Activated T-cell treated with anti-CD3 and anti-CD28 coated beads, Interleukin-2, amount 50 U/mL, for 48 hours (primary cell): ENCODE results near the gene UMODL1.

Experiments used
- DNase-seq, 2 experiments: peaks; one replicate each; pipeline ENCODE4 v3.0.0-alpha.2; 2020

UMODL1 gene, protein sequence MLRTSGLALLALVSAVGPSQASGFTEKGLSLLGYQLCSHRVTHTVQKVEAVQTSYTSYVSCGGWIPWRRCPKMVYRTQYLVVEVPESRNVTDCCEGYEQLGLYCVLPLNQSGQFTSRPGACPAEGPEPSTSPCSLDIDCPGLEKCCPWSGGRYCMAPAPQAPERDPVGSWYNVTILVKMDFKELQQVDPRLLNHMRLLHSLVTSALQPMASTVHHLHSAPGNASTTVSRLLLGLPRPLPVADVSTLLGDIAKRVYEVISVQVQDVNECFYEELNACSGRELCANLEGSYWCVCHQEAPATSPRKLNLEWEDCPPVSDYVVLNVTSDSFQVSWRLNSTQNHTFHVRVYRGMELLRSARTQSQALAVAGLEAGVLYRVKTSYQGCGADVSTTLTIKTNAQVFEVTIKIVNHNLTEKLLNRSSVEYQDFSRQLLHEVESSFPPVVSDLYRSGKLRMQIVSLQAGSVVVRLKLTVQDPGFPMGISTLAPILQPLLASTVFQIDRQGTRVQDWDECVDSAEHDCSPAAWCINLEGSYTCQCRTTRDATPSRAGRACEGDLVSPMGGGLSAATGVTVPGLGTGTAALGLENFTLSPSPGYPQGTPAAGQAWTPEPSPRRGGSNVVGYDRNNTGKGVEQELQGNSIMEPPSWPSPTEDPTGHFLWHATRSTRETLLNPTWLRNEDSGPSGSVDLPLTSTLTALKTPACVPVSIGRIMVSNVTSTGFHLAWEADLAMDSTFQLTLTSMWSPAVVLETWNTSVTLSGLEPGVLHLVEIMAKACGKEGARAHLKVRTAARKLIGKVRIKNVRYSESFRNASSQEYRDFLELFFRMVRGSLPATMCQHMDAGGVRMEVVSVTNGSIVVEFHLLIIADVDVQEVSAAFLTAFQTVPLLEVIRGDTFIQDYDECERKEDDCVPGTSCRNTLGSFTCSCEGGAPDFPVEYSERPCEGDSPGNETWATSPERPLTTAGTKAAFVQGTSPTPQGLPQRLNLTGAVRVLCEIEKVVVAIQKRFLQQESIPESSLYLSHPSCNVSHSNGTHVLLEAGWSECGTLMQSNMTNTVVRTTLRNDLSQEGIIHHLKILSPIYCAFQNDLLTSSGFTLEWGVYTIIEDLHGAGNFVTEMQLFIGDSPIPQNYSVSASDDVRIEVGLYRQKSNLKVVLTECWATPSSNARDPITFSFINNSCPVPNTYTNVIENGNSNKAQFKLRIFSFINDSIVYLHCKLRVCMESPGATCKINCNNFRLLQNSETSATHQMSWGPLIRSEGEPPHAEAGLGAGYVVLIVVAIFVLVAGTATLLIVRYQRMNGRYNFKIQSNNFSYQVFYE

DNA sequence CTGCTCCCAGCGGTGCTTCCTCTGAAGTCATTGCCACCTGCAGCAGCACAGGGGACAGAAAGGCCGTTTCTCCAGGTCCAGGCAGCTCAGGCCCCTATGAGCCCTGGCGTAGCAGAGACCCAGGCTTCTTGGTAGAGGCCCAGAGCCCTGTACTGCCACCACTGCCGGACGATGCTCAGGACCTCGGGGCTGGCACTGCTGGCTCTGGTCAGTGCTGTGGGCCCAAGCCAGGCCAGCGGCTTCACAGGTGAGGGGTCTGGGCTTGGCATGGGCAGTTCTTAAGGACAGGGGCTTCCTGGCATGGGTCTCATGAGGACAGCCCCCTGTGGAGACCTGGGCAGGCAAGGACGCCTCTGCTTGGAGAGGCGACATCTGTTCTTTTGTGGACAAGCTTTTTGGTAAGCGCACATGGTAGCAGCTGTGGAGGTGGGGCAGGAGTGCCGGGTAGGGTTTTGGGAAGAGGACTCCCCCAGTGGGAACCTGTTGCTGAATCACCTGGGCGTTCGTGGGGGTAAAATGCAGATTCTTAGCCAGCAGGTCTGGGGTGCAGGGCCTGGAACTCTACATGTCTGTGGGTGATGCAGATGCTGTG, at the start of gene UMODL1:
TSS of gene UMODL1 (plus strand) at position 172 of the 592 bp plus-strand sequence. CDS start at position 172, 0 bp downstream.
- no peak for DNase-seq

DNA sequence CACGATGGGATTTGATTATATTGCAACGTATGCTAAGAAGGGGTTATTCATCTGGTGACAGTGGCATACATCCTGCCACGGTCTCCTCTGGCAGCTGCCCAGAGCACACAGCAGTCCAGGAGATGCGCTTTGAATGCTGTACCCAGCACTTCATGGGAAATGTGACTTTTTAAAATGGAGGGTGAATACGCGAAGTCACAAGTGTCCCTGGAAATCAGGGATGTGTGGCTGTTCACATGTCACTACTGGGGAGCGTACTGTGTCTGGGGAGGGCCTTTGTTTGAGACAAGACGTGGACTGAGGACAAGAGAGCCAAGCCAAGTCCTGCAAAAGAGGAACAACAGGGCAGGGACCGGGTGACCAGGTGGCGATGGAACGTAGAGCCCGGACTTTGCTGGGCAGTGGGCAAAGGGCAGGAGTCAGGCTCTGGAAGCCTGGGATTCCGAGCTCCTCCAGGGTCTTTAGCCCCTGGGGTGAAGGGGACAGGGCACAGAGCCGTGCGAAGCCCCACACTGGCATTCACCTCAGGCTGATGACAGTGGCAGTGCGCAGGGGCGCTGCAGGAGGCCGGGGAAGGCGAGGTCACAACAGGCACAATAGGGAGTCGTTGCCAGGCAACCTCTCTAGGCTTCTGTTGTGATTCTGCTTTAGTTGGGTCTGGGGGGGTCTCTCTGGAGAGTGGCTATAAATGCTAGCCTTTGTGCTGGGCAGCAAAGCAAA, 49.6 kb upstream of the UMODL1 start:
- no peak for DNase-seq

DNA sequence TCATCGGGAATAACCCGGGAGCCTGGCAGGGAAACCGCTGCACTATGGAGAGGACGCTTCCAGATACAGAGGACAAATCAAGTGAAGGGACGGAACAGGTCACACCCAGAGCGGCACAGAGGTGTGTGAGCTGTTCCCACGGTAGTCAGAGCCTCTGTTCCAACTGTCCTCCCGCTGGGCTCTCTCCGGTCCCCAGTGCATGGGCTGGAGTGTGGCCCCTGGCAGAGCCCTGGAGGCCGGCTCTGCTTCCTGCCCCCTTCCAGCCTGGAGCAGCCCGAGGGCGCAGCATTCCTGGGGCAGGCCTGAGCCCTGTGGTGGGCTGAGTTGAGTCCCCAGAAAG, 49.1 kb upstream of the UMODL1 start:
- no peak for DNase-seq

DNA sequence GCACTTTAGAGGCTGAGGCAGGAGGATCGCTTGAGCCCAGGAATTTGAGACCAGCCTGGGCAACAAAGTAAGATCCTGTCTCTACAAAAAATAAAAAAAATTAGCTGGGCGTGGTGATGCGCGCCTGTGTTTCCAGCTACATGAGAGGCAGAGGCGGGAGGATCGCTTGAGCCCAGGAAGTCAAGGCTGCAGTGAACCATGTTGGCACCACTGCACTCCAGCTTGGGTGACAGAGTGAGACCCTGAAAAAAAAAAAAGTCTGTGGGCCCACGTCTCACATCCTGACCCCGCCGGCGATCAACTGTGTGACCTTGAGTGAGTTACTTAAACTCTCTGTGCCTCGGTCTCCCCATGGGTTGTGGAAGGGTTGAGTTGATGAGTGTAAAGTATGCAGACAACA, 48.2 kb upstream of the UMODL1 start:
- no peak for DNase-seq

DNA sequence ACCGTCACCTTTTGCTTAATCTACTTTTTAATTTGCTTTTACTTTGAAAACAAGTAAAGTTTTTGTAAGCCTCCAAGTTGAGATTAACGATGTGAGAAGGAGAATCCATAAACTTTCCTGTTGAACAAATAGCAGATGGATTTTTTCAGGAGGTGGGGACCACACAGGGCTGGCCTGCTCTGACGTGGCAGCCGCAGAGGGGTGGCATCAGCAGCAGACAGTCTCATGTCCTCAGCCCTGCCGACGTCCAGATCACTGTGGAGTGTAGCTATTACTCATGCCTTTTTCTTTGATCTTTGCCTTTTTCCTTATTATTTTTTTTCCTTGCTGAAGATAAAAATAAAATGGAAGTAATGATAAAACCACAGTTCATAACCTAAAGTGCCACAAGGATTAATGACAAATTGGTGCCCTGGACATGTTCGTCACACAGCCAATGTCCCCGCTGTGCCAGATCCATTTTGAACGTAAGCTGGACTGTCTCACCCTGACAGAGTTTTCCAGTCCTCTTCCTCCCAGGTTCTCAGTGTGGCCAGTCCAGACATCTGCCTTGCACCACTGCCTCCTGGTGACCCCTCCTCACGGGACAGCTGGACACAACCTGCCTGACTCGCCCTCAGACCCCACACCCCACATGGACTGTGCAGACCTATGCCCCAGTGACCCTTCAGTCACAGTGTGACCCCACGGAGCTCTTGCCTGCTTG, 45.6 kb upstream of the UMODL1 start:
- DNase-seq: no peak

DNA sequence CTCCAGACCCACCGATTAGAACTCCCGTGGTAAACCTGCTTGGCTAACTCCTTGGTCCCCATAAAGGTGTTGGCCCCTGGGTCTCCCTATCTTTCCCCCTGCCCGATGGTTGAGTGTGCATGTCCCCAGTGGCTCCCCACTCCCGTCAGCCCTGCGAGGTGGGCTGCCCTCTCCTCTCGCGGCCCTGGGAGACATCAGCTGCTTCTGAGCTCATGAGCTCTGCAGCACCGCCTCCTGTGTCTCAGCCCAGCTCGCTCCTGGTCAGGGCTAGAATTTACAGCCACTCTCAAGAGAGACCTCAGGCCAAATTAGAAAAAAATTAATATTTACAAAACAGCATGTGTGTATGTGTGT, 45.1 kb upstream of the UMODL1 start:
- DNase-seq: no peak

DNA sequence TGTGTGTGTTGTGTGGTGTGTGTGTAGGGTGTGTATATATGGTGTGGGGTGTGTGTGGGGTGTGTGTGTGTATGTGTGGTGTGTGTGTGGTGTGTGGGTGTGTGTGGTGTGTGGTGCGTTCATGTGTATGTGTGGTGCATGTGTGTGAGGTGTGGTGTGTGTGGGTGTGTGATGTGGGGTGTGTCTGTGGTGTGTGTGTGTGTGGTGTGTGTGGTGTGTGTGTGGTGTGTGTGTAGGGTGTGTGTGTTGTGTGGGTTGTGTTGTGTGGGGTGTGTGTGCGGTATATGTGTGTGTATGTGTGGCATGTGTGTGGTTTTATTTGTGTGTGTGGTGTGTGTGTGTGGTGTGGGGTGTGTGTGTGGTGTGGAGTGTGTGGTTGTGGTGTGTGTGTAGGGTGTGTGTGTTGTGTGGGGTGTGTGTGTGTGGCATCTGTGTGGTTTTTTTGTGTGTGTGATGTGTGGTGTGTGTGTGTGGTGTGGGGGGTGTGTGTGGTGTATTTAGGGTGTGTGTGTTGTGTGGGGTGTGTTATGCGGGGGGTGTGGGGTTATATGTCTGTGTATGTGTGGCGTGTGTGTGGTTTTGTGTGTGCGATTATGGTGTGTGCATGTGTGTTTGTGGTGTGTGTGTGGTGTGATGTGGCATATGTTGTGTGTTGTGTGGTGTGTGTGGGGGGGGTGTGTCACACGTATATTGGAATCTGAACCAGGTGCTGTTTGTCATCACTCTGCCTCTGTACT, 43.9 kb upstream of the UMODL1 start:
- DNase-seq: no peak

DNA sequence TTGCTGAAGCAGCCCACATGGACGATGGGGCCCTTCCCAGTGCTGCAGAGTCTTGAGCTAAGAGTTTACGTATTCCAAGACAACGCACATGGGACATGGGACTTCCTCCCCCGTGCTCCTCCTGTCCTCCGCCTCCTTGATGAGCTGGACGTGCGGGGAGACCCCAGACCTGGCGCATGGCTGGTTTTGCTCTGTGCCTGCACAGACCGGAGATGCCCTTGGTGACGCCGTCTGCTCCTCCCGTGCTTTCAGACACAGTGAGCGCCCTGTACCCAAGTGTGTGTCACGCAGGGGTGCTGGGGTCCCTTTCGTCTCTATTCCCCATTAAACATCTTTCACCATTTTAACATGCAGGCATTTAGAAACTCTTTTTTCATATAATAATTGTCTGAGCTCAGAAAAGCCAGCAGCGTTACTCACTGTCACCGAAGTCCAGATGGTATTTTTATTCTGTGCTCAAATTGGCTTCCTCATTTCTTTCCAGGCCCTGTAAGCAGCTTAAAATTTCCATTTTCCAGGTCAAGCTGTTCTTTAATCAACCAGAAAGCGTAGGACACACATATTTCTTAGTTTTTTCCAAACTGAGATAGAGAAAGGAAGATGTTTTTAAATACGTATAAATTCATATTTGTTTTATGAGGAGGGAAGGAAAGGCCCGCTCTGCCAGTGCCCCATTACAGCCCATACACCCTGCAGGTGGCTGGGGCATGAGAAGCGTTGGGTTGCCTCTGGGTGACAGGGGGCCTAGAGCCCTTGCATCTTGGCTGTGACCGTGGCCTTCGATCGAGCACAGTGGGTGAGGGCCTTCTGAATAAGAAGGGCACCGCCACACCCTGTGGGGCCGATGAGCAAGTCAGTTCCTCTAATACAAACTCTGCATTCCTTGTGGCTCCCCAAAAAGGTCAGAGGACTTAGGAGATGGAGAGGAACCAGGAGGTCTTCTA, 43.0 kb upstream of the UMODL1 start:
- no peak for DNase-seq

DNA sequence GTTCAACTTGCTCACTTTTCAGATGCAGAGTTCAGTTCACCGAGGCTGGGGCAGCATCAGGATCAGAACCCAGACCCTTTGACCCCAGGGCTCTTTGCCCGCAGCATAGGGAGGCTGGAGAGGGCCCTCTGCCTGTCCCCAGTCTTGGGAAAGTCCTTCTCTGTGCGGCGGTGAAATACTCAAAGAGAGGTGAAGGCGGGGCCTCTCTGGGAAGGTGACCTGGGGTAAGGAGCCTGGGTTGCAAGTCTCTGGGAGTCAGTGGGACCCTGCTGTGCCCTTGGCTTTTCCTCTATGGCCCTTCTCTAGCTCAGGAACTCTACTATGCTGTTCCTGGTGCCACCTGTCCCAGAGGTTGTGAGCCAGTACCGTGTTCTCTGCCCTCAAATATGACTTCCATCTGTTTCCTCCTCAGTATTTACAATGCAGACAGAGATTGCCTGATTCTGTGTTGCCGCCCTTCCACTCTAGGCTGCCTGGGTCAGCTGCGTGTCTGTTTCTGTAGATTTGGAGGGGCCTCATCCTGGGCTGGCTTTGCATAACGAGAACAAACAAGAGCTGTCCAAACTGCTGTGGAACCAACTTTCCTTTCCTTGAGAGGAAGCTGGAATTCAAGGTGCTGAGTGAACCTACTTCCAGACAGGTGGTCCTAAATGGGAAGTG, 42.2 kb upstream of the UMODL1 start:
- DNase-seq: no peak

DNA sequence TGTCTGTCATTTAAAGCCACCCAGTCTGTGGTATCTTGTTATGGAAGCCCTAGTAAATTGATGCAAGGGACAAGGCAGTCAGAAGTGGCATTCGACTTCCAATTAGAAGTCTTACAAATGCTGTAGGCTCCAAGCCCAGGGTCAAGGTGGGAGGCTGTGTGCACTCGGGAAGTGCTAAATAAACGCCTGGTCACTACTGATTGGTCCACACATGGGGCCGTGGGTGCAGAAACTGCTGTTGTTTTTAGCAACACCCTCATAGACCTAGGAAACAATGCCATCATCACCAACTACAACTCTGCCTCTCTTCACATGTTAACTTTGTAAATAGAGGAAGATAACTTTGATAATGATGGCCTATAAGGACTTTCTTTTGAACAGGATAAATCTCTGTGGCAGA, 40.8 kb upstream of the UMODL1 start:
- no peak for DNase-seq

DNA sequence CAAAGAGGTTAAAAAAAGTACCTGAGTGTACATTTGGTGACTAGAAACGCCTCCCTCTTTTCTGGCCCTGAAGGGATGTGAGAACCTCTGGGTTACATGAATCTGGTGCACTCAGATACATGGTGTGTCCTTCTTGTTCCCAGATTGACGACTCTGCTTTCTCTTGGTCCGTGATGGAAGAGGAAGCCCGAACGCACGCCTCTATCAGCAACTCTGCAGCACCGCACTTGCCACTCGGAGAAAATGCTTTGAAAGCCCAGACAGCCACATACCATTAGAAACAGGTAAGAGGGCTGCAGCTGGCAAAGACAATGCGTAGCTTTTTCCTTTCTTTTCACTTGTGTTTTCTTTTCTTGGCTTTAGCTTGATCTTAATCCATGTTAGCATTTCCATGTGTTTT, 39.9 kb upstream of the UMODL1 start:
- DNase-seq: no peak

DNA sequence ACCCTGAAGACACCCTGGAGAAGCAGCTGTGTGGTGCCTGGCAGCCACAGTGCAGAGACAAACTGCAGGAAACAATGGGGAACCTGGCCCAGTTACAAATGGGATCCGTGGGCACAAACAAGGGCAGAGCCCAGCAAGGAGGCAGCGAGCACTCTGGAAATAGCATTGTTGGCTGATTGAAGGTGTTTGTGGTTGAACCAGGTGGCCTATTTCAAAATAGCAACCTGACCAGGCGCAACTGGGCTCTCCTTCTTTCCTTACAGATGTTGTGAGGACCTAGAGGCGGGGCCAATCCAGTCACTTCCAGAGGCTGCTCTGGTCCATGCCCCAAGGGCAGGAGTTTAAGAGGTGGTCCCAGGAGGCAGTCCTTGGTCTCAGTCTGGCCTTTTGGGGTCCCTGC, 39.3 kb upstream of the UMODL1 start:
- no peak for DNase-seq

DNA sequence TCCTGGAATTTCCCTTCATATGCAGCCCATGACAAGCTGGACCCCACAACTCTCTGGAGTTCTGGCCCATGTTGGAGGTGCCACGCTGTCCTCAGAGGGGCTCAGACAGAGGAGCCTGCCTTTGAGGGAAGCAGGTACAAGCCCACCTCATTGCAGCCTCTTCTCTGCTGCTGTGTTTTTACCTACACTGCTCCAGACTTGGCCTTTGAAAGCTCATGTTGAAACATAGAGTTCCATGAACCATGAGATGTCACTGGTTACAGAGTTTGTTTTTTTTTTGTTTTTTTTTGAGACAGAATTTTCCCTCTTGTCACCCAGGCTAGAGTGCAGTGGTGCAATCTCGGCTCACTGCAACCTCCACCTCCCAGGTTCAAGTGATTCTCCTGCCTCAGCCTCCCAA, 38.9 kb upstream of the UMODL1 start:
- DNase-seq: no peak

DNA sequence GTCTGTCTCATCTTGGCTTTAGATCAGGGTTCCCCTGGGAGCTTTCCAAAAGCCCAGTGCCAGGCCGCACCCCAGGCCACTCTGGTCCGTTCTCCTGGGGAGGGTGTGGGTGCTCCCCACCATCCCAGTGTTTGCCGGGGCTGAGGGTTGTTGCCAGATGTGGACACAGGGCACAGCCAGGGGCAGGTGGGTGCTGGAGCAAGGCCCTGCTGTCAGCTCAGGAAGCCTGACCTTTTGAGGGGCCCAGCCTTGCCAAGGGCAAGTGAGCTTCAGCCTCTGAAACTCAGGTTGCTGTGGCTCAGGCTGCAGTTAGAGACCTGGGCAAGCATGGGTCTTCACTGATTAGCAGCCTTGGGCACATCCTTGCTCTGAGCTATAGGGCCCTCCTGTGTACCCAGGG, 38.1 kb upstream of the UMODL1 start:
- DNase-seq: no peak

DNA sequence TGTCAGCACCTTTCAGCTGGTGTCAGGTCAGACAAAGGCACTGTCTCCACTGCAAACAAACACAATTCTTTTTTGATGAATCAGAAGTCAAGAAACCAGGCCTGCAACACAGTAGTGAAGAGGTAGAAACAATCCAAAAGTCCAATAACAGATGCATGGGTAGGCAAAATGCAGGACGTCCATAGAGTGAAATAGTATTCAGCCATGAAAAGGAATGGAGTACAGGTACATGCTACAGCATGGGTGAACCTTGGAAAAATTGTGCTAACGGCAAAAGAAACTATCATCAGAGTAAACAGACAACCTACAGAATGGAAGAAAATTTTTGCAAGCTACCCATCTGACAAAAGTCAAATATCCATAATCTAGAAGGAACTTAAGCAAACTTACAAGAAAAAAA, 34.8 kb upstream of the UMODL1 start:
- no peak for DNase-seq

DNA sequence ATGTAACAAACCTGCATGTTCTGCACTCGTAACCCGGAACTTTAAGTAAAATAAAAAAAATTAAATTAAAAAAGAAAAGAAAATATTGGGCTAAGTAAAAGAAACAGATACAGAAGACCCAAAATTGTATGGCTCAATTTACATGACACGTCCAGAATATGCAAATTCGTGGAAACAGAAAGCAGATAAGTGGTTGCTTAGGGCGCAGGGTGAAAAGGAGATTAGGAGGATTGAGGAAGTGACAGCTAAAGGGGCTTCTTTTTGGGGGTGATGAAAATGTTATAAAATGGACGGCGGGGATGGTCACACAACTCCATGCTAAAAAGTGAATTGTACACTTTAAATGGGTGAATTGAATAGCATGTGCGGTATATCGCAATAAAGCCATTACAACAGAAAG, 33.6 kb upstream of the UMODL1 start:
- DNase-seq: no peak

DNA sequence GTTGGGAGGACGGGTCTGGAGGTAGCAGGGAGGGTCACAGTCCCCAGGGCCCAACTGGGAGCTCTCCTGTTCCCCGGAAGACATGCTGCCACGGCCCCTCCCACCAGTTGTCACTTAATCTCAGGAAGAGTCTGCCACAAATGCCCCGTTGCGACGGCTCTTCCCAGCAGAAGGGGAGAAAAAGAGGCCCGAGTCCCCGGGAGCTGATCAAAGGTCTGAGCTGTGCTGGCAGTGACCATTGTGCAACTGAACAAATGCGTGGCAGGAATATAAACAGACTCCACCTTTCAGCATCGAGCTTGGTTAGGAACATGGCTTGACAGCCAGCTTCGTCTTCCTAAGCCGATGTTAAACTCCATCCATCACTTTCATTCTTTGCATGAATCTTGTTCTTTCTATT, 33.2 kb upstream of the UMODL1 start:
- no peak for DNase-seq

DNA sequence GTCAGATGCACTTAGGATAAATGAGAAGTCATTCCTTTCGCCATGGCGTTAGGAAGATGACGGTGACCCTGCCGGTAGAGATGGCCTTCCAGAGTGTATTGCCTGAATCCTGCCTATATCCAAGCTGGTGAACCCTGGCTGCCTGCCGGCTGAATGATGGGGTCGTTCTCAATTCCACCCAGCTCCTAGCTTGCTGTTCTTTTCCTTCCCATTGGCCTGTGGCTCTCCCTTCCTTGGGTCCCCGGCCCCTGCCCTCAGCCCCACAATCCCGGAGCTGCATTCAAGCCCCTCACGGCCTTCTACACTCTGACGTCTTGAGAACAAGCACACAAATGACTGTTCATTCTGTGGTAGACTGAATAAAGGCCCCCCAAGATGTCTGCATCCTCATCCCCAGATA, 32.7 kb upstream of the UMODL1 start:
- no peak for DNase-seq

DNA sequence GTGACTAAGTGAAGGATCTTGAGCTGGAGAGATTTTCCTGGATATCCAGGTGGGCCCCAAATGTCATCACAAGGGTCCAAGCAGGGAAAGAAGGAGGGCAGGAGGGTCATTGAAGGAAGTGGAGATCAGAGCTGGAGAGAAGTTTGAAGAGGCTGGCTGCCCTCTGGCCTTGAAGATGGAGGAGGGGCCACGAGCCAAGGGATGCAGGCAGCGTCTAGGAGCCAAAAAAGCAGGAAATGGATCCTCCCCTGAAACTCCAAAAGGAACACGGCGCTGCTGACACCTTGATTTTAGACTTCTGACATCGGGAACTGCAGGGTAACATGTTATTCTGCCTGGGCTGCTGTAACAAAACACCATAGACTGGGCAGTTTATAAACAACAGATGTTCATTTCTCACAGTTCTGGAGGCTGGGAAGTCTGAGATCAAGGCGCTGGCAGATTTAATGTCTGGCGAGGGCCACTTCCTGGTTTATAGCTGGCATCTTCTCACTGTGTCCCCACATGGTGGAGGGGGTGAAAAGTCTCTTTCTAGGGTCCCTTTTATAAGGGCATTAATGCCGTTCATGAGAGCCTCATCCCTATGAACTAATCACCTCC, 32.2 kb upstream of the UMODL1 start:
- DNase-seq: no peak
